Measurements from ENCODE around the gene CCDC85B. TPM values are rescaled to one million over a fixed set of nuclear protein-coding genes. Genes with fewer than 3 reads are reported as not detected.
"Not testable (repeated sequence)": the region's sequence is repeated elsewhere in the genome, so short reads cannot be mapped to it uniquely, and the experiment has no call there.

CCDC85B gene
- 51.9 and 56.0 TPM in 2 replicates for total RNA-seq

DNA sequence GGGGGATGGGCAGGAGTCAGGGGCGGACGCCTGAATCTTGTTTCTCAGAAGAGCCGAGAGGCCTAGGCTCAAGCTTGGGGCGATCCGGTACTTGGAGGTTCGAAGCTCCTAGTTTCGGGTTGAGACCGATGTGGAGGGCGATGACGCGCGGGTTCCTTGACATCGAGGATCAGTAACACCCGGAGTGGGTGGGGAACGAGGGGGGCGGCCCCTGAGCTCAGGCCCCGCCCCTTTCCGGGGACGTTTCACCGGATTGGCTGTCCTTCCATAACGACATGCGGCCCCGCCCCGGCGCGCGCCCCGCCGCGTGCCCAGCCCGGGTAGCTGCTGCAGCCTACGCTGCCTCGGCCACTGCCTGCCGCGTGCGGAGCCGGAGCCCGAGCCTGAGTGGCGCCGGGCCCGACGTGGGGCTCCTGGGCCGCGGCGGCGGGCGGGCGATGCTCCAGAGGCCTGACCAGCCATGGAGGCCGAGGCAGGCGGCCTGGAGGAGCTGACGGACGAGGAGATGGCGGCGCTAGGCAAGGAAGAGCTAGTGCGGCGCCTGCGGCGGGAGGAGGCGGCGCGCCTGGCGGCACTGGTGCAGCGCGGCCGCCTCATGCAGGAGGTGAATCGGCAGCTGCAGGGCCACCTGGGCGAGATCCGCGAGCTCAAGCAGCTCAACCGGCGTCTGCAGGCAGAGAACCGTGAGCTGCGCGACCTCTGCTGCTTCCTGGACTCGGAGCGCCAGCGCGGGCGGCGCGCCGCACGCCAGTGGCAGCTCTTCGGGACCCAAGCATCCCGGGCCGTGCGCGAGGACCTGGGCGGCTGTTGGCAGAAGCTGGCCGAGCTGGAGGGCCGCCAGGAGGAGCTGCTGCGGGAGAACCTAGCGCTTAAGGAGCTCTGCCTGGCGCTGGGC lies at the start of gene CCDC85B:
TSS of gene CCDC85B (plus strand) at position 350 of the 895 bp plus-strand sequence. CDS start at position 461, 111 bp downstream.
- peak; percentile 96 to 97 for DNase-seq (ENCODE audit: low read depth in 2 of 2)

DNA sequence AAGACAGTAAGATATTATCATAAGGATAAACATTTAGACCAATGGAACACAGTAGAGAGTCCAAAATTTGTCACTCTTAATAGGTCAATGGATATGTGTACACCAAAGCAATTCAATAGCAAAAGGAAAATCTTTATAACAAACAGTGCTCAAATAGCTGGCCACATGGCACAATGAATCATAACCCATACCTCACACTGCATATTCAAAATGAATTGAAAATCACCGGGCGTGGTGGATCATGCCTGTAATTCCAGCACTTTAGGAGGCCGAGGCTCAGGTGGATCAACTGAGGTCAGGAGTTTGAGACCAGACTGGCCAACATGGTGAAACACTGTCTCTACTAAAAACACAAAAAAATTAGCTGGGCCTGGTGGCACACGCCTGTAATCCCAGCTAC lies 48.3 kb upstream of the CCDC85B start:
- DNase-seq (ENCODE audit: low read depth in 2 of 2), result no peak

DNA sequence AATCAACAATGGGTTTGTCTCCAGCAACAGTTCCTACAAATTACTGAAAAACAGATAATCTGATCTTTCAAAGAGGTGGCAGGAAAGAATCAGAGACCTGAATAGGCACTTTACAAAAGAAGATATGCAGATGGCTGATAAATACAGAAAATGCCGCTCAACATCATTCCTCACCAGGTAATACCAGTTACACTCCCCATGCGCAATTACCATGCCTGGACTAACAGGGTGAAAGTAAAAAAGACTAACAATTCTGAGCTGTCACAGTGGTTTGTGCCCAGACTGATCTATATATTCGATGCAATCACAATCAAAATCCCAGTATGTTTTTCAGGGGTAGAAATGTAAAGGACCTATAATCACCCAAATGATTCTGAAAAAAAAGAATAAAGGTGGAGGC lies 46.7 kb upstream of the CCDC85B start:
- no peak for DNase-seq (ENCODE audit: low read depth in 2 of 2)

DNA sequence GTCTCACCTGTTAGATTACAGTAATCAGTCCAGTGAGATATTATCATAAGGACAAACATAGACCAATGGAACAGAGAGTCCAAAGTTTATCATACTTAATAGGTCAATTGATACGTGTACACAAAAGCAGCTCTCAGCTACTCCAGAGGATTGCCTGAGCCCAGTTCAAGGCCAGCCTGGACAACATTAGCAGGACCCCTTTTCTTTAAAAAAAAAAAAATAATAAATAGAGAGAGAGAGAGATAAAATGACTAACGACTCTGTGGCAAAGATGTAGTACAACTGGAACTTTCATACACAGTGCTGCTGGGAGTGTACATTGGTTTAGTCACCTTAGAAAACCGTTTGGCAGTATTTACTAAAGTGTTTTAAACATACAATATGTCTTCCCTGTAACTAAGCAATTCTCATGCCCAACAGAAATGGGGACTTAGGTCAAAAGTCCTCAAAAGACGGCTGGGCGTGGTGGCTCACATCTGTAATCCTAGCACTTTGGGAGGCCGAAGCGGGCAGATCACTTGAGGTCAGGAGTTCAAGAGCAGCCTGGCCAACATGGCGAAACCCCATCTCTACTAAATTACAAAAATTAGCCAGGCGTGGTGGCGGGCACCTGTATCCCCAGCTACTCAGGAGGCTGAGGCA lies 46.1 kb upstream of the CCDC85B start:
- DNase-seq (ENCODE audit: low read depth in 2 of 2), result no peak

DNA sequence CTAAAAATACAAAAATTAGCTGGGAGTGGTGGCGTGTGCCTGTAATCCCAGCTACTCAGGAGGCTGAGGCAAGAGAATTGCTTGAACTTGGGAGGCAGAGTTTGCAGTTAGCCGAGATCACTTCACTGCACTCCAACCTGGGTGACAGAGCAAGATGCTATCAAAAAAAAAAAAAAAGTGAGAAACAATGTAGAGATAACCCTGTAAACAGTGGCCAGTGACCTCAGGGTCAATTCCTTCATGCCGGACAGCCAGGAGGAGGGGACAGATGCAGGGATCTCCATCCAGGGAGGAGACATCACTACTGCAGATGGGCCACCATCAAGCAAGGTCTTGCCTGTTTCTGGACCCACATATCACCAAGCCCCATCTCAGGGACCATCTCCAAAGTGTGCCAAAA lies 42.7 kb upstream of the CCDC85B start:
- no peak for DNase-seq (ENCODE audit: low read depth in 2 of 2)

GRCh38 chr11:65848693-65849092 lies 41.8 kb upstream of the CCDC85B start:
- DNase-seq (ENCODE audit: low read depth in 2 of 2), result not testable (repeated sequence)

GRCh38 chr11:65849366-65849765 lies 41.1 kb upstream of the CCDC85B start:
- DNase-seq (ENCODE audit: low read depth in 2 of 2), result no peak

DNA sequence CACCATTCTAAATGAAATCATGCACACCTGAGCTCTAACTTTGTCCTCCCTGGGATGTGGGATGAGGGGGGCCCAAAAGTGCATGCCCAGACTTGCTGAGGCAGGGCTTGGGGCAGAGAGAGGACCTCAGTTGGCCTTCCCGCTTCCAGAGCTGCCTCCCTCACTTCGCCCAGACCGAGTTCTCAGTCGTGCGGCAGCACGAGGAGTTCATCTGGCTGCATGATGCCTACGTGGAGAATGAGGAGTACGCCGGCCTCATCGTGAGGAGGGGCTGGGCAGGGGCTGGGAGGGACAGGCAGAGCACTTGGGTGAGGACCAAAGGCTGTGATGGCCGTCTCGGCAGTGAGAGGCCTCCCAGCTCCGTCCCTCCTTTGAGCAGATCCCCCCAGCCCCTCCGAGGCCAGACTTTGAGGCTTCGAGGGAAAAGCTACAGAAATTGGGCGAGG lies 40.7 kb upstream of the CCDC85B start:
- DNase-seq (ENCODE audit: low read depth in 2 of 2), result no peak

DNA sequence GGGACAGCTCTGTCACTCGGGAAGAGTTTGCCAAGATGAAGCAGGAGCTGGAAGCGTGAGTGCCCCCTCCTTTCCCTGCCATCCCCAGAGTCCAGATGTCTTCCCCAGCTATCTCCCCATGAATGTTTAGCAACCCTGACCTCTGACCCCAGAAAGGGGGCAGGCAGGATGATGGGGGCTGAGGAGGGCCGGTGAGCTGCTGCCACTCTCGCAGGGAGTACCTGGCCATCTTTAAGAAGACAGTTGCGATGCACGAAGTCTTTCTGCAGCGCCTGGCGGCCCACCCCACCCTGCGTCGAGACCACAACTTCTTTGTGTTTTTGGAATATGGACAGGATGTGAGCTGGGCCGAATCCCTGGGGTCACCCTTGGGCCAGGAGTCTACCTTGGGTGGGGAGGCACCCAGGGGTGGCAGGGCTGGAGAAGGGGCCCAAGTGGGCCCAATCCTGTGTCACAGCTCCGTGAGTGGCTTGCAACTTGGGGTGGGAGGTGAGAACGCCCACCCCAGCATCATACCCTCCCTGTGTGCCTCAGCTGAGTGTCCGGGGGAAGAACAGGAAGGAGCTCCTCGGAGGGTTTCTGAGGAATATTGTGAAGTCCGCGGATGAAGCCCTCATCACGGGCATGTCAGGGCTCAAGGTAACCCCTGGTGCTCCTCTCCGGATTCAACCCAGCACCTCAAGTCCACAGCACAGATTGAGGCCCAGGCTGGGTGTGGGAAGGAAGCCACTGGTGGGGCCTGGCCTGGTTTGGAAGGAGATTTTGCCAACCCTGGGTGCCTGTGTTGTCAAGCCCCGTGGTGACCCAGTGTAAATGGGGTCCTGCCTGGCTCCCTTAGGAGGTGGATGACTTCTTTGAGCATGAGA lies 40.0 kb upstream of the CCDC85B start:
- DNase-seq (ENCODE audit: low read depth in 2 of 2), result no peak

DNA sequence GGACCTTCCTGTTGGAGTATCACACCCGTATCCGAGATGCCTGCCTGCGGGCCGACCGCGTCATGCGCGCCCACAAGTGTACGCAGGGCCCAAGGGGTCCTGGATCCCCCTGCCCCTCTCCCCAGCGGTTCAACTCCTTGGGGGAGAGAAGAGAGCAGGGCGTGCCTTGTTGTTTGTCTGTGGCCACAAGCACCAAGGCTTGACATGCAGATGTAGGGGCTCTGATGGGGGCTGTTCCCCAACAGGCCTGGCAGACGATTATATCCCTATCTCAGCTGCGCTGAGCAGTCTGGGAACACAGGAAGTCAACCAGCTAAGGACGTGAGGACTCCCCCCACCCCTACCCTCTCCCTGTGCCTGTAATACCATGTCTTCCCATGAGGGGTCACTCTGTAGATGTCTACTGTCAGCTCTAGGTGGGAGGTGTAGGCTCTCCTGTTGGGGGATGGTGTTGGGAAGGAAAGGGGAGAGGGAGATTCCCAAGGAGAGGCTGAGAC lies 39.3 kb upstream of the CCDC85B start:
- no peak for DNase-seq (ENCODE audit: low read depth in 2 of 2)

DNA sequence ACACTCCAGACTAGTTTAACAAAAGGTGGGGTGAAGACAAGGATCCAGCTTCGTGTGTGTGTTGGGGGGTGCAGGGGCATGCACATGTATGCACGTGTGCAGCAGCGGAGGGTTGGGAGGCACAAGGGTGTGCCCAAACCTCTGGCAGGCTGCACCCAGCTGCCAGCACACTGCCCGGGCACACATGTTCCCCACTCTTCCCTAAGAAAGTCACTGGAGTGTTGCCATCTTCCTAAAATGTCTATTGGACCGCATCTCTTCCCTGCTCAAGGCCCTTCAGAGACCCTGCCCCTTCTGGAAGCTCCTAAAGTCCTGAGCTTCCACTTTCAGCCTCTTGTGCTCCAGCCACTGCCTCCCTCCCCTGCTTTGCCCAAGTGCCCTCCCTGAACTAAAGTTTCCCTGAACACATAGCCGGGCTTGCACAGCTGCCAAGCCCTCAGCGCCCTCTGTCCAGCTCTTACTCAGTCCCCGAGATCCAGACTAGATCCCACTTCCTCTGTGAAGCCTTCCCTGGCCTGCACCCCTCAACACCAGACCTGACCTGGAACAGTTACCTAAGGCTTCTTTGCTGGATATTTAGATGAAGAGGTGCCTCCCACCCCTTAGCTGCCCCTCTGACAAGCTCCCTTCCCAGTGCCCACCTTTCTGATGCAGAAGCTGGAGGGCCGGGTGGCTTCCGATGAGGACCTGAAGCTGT lies 38.5 kb upstream of the CCDC85B start:
- no peak for DNase-seq (ENCODE audit: low read depth in 2 of 2)

- no peak for DNase-seq (ENCODE audit: low read depth in 2 of 2)
Observed at GRCh38 chr11:65852508-65853245, 37.8 kb upstream of the CCDC85B start.

GRCh38 chr11:65853246-65853979 lies 37.1 kb upstream of the CCDC85B start:
- no peak for DNase-seq (ENCODE audit: low read depth in 2 of 2)

DNA sequence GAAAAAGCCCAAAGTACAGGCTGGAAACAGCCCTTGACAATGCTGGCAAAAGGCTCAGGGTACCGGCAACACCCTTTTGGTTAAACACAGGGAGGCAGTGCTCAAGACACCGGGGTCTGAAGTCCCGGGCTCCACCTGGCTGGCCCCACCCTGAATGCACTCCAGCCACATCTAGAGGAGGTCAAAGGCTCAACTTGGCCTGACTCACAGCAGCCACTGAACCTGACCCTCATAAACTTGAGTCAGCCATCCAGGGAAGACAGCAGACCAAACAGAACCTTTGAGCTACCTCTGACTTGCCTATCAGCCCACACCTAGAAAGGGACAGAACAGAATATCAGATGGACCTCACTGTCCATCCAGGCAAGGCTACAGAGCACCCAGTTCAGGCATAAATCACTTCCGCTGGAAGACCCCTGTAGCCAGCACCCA lies 36.3 kb upstream of the CCDC85B start:
- DNase-seq (ENCODE audit: low read depth in 2 of 2), result no peak

- no peak for DNase-seq (ENCODE audit: low read depth in 2 of 2)
Observed at GRCh38 chr11:65854852-65855837, 35.3 kb upstream of the CCDC85B start.

- no peak for DNase-seq (ENCODE audit: low read depth in 2 of 2)
Observed at GRCh38 chr11:65855927-65856363, 34.5 kb upstream of the CCDC85B start.

GRCh38 chr11:65856689-65857499 lies 33.6 kb upstream of the CCDC85B start:
- peak; percentile 68 to 75 for DNase-seq (ENCODE audit: low read depth in 2 of 2)
